ENCODE measurements around the gene ABLIM3. TPM values are rescaled to one million over a fixed set of nuclear protein-coding genes. Genes with fewer than 3 reads are reported as not detected.
A peak's percentile ranks its signal among the peaks of the same experiment; 100 is the strongest.

ABLIM3 gene
- total and polyA plus RNA-seq, 2 donors (not counting 3 experiments of a cell fraction or from before 2014, with no cell fraction given) = 16.7 to 42.1 TPM

- H3K36me3 ChIP-seq (ENCODE audit: control insufficient read depth in 2 of 2, extremely low read depth in 1 of 2, insufficient read depth in 2 of 2, low read length in 2 of 2) = peaks cover 0 to 6% of the 10 kb centered on the region in 2 experiments
- FAIRE-seq = no peak
- peak; percentile 79 for DNase-seq (ENCODE audit: low read depth, low spot score)
- peaks cover 10% of the 10 kb centered on the region for H3K4me1 ChIP-seq (ENCODE audit: control insufficient read depth, extremely low read depth, insufficient read depth, low read length)
- TF ChIP-seq MYC (IDR thresholded peaks at IDR 0.05; ENCODE audit: low read depth, low read length) (no peak), POLR2A (IDR thresholded peaks at IDR 0.05; ENCODE audit: low read depth, low read length) (no peak), JUN (IDR thresholded peaks at IDR 0.05; ENCODE audit: borderline replicate concordance, insufficient read depth, insufficient read length, low read depth) (no peak), EZH2 (IDR thresholded peaks at IDR 0.05; ENCODE audit: borderline replicate concordance, low read depth, low read length, severe bottlenecking) (no peak)
- TF ChIP-seq, protein P1, sequence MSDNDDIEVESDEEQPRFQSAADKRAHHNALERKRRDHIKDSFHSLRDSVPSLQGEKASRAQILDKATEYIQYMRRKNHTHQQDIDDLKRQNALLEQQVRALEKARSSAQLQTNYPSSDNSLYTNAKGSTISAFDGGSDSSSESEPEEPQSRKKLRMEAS (IDR thresholded peaks at IDR 0.05; ENCODE audit: insufficient read depth, insufficient read length) = no peak
- intact Hi-C loops (cut with micrococcal nuclease) (no loop called here), dilution Hi-C loops (cut with MboI; ENCODE audit: extremely low pct_ligation_motif_present, low sequenced_read_pairs) (no loop called here)
- no peaks in the 10 kb centered on the region for H3K27me3 ChIP-seq (ENCODE audit: control insufficient read depth in 2 of 2, insufficient read depth in 2 of 2, low read length in 2 of 2)
- ChIA-PET POLR2A (no interaction called here), CTCF (interaction anchor here (0.9 to 2.1 kb wide), 3 partner anchors 29 to 70 kb away, joined by 3 to 5 read pairs (median 4); no protein-coding TSS in a partner anchor)
- no peak overlapping the region for H3K4me2 ChIP-seq (ENCODE audit: insufficient read depth, low read length)
- H3K79me2 ChIP-seq (ENCODE audit: control insufficient read depth, insufficient read depth, low read length) = no peaks in the 10 kb centered on the region
- H3K9me3 ChIP-seq (replicated peaks; ENCODE audit: control insufficient read depth, insufficient read depth, low read length) = no peaks in the 10 kb centered on the region
- no TSS peak for BruUV-seq (replicated peaks)
- H3K9me1 ChIP-seq (replicated peaks; ENCODE audit: control insufficient read depth, extremely low read depth, insufficient read depth, low read length) = no peaks in the 10 kb centered on the region
- H3K9ac ChIP-seq (replicated peaks; ENCODE audit: extremely low read depth, insufficient read depth, low read length) = no peak overlapping the region
- no peak overlapping the region for H3K27ac ChIP-seq (ENCODE audit: insufficient read depth, low read depth, low read length)
- H4K20me1 ChIP-seq (replicated peaks; ENCODE audit: control insufficient read depth, extremely low read depth, insufficient read depth, low read length) = no peaks in the 10 kb centered on the region
- no peak overlapping the region for H2AFZ ChIP-seq (ENCODE audit: low read depth, low read length)
- no peak overlapping the region for H3K4me3 ChIP-seq (replicated peaks in 1 of 3; ENCODE audit: insufficient read depth in 1 of 3, low read depth in 1 of 3, low read length in 3 of 3)
Observed at GRCh38 chr5:149200355-149200754, 59.1 kb downstream of the ABLIM3 start.

DNA sequence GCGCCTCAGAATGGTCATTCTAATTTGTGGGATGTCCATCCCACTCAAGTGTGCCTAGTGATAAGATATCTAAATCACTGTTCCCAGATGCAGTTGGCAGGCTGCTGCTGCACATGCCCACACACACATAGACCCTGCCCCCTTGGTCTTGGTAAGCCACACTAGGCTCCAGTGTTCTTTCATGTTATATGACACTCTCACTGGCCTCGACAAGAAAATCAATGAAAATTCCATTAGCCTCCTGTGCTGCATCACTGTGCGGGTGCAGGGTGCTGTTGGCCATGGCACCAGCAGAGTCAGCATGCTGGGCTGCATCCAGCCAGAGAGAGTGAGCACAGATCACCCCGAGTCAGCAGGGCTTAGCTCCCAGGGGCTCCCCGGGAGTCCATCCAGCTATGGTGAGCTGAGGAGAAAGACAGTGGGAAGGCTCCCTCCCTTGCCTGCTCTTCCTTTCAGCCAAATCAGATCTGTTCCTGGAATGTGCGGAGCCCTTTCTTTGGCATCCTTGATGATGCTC, 59.9 kb downstream of the ABLIM3 start:
- no peak for FAIRE-seq
- H4K20me1 ChIP-seq (replicated peaks; ENCODE audit: control insufficient read depth, extremely low read depth, insufficient read depth, low read length) = no peaks in the 10 kb centered on the region
- no peak overlapping the region for H3K27ac ChIP-seq (ENCODE audit: insufficient read depth, low read depth, low read length)
- no peak overlapping the region for H2AFZ ChIP-seq (ENCODE audit: low read depth, low read length)
- no peak overlapping the region for H3K9ac ChIP-seq (replicated peaks; ENCODE audit: extremely low read depth, insufficient read depth, low read length)
- no peak for DNase-seq (ENCODE audit: low read depth, low spot score)
- peaks cover 10% of the 10 kb centered on the region for H3K4me1 ChIP-seq (ENCODE audit: control insufficient read depth, extremely low read depth, insufficient read depth, low read length)
- H3K9me1 ChIP-seq (replicated peaks; ENCODE audit: control insufficient read depth, extremely low read depth, insufficient read depth, low read length) = no peaks in the 10 kb centered on the region
- POLR2A ChIA-PET = no interaction called here
- H3K36me3 ChIP-seq (ENCODE audit: control insufficient read depth in 2 of 2, extremely low read depth in 1 of 2, insufficient read depth in 2 of 2, low read length in 2 of 2) = peaks cover 0 to 6% of the 10 kb centered on the region in 2 experiments
- TF ChIP-seq JUN (IDR thresholded peaks at IDR 0.05; ENCODE audit: borderline replicate concordance, insufficient read depth, insufficient read length, low read depth) = no peak
- TF ChIP-seq, protein P1 (IDR thresholded peaks at IDR 0.05; ENCODE audit: insufficient read depth, insufficient read length) = no peak
- TF ChIP-seq GATA2 (IDR thresholded peaks at IDR 0.05; ENCODE audit: insufficient read depth, insufficient read length, low read depth, low read length) = no peak
- TF ChIP-seq FOS (IDR thresholded peaks at IDR 0.05; ENCODE audit: borderline replicate concordance, insufficient read depth, low read length) = no peak
- TF ChIP-seq POLR2AphosphoS5 (IDR thresholded peaks at IDR 0.05; ENCODE audit: insufficient read depth, low read depth, low read length) = no peak
- TF ChIP-seq EZH2 (IDR thresholded peaks at IDR 0.05; ENCODE audit: borderline replicate concordance, low read depth, low read length, severe bottlenecking) = no peak
- no peak for TF ChIP-seq CTCF (IDR thresholded peaks at IDR 0.05; ENCODE audit: extremely low read depth in 1 of 2, insufficient read depth in 1 of 2, low read depth in 1 of 2, low read length in 2 of 2)
- TF ChIP-seq MYC (IDR thresholded peaks at IDR 0.05; ENCODE audit: low read depth, low read length) = no peak
- TF ChIP-seq POLR2A (IDR thresholded peaks at IDR 0.05; ENCODE audit: low read depth, low read length) = no peak
- CTCF ChIA-PET = interaction anchor here (1.6 to 2.1 kb wide), 2 partner anchors 28 to 65 kb away, joined by 4 to 5 read pairs; no protein-coding TSS in a partner anchor
- H3K79me2 ChIP-seq (ENCODE audit: control insufficient read depth, insufficient read depth, low read length) = no peaks in the 10 kb centered on the region
- H3K4me3 ChIP-seq (replicated peaks in 1 of 3; ENCODE audit: insufficient read depth in 1 of 3, low read depth in 1 of 3, low read length in 3 of 3) = no peak overlapping the region
- H3K4me2 ChIP-seq (ENCODE audit: insufficient read depth, low read length) = no peak overlapping the region
- intact Hi-C loops (cut with micrococcal nuclease) = no loop called here
- no peaks in the 10 kb centered on the region for H3K27me3 ChIP-seq (ENCODE audit: control insufficient read depth in 2 of 2, insufficient read depth in 2 of 2, low read length in 2 of 2)
- dilution Hi-C loops (cut with MboI; ENCODE audit: extremely low pct_ligation_motif_present, low sequenced_read_pairs) = no loop called here
- no TSS peak for BruUV-seq (replicated peaks)
- no peaks in the 10 kb centered on the region for H3K9me3 ChIP-seq (replicated peaks; ENCODE audit: control insufficient read depth, insufficient read depth, low read length)
